WERI-Rb-1 (cell line): Measurements from ENCODE around the gene AMMECR1.
"Not testable (repeated sequence)": the region's sequence is repeated elsewhere in the genome, so short reads cannot be mapped to it uniquely, and the experiment has no call there.

Source experiments
- DNase-seq: peaks from one replicate; pipeline ENCODE4 v3.0.0-alpha.2; 2020
- H3K27ac ChIP-seq: fragments of 250-450 bp; sonication (Bioruptor Pico); 2 replicates; pipeline ENCODE4 v1.5.1; 2020; ENCODE audit warnings: mild to moderate bottlenecking, moderate library complexity
- H3K27me3 ChIP-seq: fragments of 250-450 bp; sonication (Bioruptor Pico); 2 replicates; pipeline ENCODE4 v1.5.1; 2021; ENCODE audit warnings: mild to moderate bottlenecking, low read depth, moderate library complexity; ENCODE audit not compliant: insufficient read depth, severe bottlenecking
- H3K36me3 ChIP-seq: fragments of 250-450 bp; sonication (Bioruptor Pico); 2 replicates; pipeline ENCODE4 v1.5.1; 2020; ENCODE audit warnings: mild to moderate bottlenecking, moderate library complexity
- H3K4me3 ChIP-seq: 2 replicates; pipeline ENCODE4 v1.5.1; 2011; ENCODE audit warnings: low read depth, mild to moderate bottlenecking, control low read depth, low read length
- H3K9me3 ChIP-seq: fragments of 250-450 bp; sonication (Bioruptor Pico); 2 replicates; pipeline ENCODE4 v1.5.1; 2021; ENCODE audit warnings: mild to moderate bottlenecking, moderate library complexity; ENCODE audit not compliant: severe bottlenecking
- CTCF ChIP-seq: IDR thresholded peaks from 2 replicates; pipeline ENCODE4 v1.5.1; 2011; ENCODE audit warnings: low read depth, mild to moderate bottlenecking, control low read depth, inconsistent platforms, low read length

AMMECR1 gene

DNA sequence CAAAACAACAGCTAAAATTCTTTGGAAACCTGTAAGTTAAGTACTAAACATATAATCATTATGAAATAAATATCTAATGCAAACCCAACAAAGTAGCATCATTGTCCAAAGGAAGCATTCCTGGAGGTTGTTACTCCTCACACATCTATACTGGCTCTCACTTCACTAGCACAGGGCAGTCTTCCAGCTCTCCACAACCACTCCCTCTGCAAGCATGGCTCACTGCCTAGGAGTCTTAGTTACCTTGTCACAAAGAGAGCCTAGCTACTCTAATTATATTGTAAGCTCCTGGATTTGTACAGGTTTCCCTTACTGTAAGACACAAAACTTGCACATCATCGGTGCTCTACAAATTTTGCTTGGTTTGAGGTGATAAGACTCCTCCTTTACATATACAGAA lies 76.1 kb downstream of the AMMECR1 start:
- no peaks in the 10 kb centered on the region for H3K36me3 ChIP-seq
- H3K9me3 ChIP-seq = no peaks in the 10 kb centered on the region
- TF ChIP-seq CTCF = no peak
- no peaks in the 10 kb centered on the region for H3K27me3 ChIP-seq
- no peak for DNase-seq
- H3K27ac ChIP-seq = no peak overlapping the region
- no peak overlapping the region for H3K4me3 ChIP-seq

DNA sequence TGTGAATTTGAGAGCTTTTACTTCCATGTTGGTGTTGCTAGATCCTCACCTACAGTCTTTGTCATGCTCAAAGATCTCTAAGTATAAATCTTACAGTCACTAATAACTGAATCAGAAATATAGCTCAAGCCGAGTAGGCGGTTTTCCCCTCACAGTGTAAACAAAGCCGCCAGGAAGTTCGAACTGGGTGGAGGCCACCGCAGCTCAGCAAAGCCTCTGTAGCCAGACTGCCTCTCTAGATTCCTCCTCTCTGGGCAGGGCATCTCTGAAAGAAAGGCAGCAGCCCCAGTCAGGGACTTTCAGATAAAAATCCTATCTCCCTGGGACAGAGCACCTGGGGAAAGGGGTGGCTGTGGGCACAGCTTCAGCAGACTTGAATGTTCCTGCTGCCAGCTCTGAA lies 79.6 kb downstream of the AMMECR1 start:
- not testable (repeated sequence) for H3K4me3 ChIP-seq, H3K9me3 ChIP-seq, DNase-seq, H3K27me3 ChIP-seq, H3K27ac ChIP-seq, H3K36me3 ChIP-seq

DNA sequence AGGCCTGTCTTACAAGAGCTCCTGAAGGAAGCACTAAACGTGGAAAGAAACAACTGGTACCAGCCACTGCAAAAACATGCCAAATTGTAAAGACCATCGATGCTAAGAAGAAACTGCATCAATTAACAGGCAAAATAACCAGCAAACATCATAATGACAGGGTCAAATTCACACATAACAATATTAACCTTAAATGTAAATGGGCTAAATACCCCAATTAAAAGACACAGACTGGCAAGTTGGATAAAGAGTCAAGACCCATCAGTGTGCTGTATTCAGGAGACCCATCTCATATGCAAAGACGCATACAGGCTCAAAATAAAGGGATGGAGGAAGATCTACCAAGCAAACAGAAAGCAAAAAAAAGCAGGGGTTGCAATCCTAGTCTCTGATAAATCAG lies 86.4 kb downstream of the AMMECR1 start:
- H3K9me3 ChIP-seq, H3K4me3 ChIP-seq, H3K36me3 ChIP-seq, H3K27ac ChIP-seq, H3K27me3 ChIP-seq, DNase-seq: not testable (repeated sequence)

GRCh38 chrX:110229497-110230111 lies 88.3 kb downstream of the AMMECR1 start:
- not testable (repeated sequence) for H3K4me3 ChIP-seq, H3K27me3 ChIP-seq, H3K36me3 ChIP-seq, H3K9me3 ChIP-seq, H3K27ac ChIP-seq
- peak; percentile 5 for DNase-seq

- Histone ChIP-seq H3K36me3 (no peaks in the 10 kb centered on the region), H3K27ac (no peak overlapping the region), H3K9me3 (peaks cover 5% of the 10 kb centered on the region), H3K27me3 (no peaks in the 10 kb centered on the region), H3K4me3 (no peak overlapping the region)
- TF ChIP-seq CTCF = no peak
- no peak for DNase-seq
Observed at GRCh38 chrX:110228453-110228852, 89.4 kb downstream of the AMMECR1 start.

- Histone ChIP-seq H3K4me3 (no peak overlapping the region), H3K27me3 (no peaks in the 10 kb centered on the region), H3K9me3 (peaks cover 4% of the 10 kb centered on the region), H3K27ac (no peak overlapping the region), H3K36me3 (no peaks in the 10 kb centered on the region)
- no peak for TF ChIP-seq CTCF
- DNase-seq = no peak
Observed at GRCh38 chrX:110226931-110227330, 91.0 kb downstream of the AMMECR1 start.

DNA sequence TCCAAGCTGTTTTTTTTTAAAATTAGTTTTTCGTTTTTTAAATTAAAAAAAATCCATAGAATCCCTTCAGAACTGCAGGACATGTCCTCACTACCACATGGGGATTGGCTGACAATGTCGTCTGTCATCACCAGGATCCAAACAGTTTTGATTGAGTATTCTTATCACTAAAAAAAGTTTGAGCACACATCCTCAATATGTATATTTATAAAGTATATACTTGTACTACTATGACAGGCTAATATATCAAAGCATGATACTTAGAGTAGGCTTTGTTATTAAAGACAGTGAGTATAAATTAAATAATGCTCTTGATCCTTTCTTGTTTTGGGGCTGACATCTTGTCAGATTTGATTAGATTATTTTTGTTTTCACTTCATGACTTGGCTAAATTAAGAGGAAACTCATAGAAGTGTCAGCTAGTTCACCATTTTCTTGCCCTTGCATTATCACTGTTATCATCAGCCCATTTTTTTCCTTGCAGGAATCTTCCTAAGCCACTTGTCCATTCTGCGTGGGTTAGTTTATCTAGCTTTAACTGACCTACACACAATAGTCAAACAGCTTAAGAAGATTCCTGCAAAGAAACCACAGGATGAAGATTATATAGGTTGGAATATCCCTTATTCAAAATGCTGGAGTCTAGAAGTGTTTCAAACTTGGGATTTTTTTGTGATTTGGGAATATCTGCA lies 92.8 kb downstream of the AMMECR1 start:
- no peak overlapping the region for H3K4me3 ChIP-seq
- no peaks in the 10 kb centered on the region for H3K9me3 ChIP-seq
- no peak for DNase-seq
- no peaks in the 10 kb centered on the region for H3K36me3 ChIP-seq
- H3K27ac ChIP-seq = no peak overlapping the region
- no peak for TF ChIP-seq CTCF
- no peaks in the 10 kb centered on the region for H3K27me3 ChIP-seq
